ENCODE measurements around the gene YARS1.
A peak's percentile ranks its signal among the peaks of the same experiment; 100 is the strongest.
"Not testable (repeated sequence)": the region's sequence is repeated elsewhere in the genome, so short reads cannot be mapped to it uniquely, and the experiment has no call there.

Gene YARS1

DNA sequence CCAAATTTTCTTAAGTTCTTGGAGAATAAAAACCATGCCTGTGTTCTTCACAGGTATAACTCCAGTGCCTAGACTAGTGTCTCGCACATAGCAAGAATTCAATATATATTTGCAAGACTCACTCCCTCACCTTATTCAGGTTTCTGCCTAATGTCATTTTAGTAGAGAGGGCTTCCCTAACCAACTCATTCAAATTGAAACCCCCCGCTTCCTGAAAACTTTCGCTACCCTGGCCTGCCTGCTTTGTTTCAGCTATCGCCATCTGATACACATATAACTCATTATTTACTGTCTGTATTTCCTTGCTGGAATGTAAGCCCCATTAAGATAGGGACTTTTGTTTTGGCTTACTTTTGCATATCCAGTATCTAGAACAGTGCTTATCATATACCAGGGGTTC, 8.6 kb downstream of the YARS1 start:
- no peak for DNase-seq (ENCODE audit: low read depth)
- H3K4me3 ChIP-seq (ENCODE audit: low read depth, low read length), result no peak overlapping the region
- TF ChIP-seq, protein P1, sequence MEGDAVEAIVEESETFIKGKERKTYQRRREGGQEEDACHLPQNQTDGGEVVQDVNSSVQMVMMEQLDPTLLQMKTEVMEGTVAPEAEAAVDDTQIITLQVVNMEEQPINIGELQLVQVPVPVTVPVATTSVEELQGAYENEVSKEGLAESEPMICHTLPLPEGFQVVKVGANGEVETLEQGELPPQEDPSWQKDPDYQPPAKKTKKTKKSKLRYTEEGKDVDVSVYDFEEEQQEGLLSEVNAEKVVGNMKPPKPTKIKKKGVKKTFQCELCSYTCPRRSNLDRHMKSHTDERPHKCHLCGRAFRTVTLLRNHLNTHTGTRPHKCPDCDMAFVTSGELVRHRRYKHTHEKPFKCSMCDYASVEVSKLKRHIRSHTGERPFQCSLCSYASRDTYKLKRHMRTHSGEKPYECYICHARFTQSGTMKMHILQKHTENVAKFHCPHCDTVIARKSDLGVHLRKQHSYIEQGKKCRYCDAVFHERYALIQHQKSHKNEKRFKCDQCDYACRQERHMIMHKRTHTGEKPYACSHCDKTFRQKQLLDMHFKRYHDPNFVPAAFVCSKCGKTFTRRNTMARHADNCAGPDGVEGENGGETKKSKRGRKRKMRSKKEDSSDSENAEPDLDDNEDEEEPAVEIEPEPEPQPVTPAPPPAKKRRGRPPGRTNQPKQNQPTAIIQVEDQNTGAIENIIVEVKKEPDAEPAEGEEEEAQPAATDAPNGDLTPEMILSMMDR (IDR thresholded peaks at IDR 0.05; ENCODE audit: low read depth, low read length, missing control alignments), result no peak
- in situ Hi-C loops (cut with HindIII; ENCODE audit: low sequenced_read_pairs), result no loop called here

DNA sequence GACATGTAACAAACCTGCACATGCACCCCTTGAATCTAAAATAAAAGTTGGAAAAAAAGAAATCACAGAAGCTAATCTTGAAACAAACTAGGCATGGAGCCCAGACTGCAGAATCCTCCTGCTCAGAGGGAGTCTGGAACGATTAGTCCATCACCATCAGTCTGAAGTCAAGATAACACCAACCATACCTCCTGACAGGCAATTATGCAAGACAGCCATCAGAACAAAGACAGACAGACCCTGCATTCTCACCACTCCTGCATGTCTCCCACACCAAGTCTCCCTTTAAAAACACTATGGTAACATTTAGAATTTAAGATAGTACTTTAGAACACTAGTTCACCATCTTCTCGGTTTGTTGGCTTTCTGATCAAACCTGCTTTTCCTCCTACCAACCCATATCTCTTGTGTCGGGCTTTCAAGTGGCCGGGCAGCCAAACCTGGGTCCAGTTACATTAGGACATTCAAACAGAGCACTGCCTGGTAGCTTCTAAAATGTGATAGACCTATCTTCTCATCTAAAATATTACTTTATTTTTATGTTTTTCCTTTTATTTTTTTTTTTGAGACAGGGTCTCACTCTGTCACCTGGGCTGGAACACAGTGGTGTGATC, 10.1 kb downstream of the YARS1 start:
- in situ Hi-C loops (cut with HindIII; ENCODE audit: low sequenced_read_pairs), result no loop called here
- DNase-seq (ENCODE audit: low read depth), result no peak
- H3K4me3 ChIP-seq (ENCODE audit: low read depth, low read length), result no peak overlapping the region
- TF ChIP-seq, protein P1 (IDR thresholded peaks at IDR 0.05; ENCODE audit: low read depth, low read length, missing control alignments), result no peak

DNA sequence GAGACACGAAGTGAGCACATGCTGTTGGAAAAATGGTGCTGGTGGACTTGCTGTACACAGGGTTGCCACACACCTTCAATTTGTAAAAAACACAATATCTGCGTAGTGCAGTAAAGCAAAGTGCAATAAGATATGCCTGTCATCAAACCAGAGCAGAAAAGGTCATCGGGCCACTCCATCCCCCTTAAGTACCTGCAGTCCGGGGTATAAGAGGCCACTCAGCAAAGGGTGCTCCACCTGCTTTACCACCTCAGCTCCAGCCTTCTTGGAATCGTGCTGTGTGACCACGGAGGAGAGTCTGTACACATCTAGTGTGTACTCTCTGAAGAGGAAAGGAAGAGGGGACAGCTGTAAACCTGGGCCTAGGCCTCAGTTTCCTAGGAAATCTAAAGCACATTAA, 10.9 kb downstream of the YARS1 start:
- H3K4me3 ChIP-seq (ENCODE audit: low read depth, low read length), result no peak overlapping the region

DNA sequence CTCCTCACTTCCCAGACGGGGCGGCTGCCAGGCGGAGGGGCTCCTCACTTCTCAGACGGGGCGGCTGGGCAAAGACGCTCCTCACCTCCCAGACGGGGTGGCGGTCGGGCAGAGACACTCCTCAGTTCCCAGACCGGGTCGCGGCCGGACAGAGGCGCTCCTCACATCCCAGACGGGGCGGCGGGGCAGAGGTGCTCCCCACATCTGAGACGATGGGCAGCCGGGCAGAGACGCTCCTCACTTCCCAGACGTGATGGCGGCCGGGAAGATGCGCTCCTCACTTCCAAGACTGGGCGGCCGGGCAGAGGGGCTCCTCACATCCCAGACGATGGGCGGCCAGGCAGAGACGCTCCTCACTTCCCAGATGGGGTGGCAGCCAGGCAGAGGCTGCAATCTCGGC, 12.7 kb downstream of the YARS1 start:
- in situ Hi-C loops (cut with HindIII; ENCODE audit: low sequenced_read_pairs); H3K4me3 ChIP-seq (ENCODE audit: low read depth, low read length); DNase-seq (ENCODE audit: low read depth): not testable (repeated sequence)

More for the DNA sequence above, 10.9 kb downstream of the YARS1 start:
- in situ Hi-C loops (cut with HindIII; ENCODE audit: low sequenced_read_pairs), result no loop called here
- DNase-seq (ENCODE audit: low read depth), result no peak
- TF ChIP-seq, protein P1 (IDR thresholded peaks at IDR 0.05; ENCODE audit: low read depth, low read length, missing control alignments), result no peak

DNA sequence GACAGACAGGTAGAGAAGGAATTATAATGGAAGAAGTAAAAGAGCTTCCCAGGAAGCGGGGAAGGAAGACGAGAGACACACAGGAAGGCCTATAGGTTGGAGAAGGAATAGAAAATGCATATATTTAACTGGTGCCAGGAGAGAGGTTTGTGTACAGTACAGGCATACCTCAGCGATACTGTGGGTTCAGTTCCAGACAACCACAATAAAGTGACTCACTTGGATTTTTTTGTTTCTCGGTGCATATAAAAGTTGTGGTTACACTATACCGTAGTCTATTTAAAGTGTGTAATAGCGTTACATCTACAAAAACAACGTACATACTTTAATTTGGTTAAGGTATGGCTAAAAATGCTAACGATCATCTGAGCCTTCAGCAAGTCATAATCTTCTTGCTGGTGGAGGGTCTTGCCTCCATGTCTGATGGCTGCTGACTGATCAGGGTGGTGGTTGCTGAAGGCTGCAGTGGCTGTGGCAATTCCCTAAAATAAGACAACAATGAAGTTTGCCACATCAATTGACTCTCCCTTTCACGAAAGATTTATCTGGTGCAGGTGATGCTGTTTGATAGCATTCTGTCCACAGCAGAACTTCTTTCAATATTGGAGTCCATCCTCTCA, 16.0 kb downstream of the YARS1 start:
- TF ChIP-seq, protein P1 (IDR thresholded peaks at IDR 0.05; ENCODE audit: low read depth, low read length, missing control alignments), result no peak
- DNase-seq (ENCODE audit: low read depth), result peak; percentile 76
- H3K4me3 ChIP-seq (ENCODE audit: low read depth, low read length), result no peak overlapping the region
- in situ Hi-C loops (cut with HindIII; ENCODE audit: low sequenced_read_pairs), result no loop called here

DNA sequence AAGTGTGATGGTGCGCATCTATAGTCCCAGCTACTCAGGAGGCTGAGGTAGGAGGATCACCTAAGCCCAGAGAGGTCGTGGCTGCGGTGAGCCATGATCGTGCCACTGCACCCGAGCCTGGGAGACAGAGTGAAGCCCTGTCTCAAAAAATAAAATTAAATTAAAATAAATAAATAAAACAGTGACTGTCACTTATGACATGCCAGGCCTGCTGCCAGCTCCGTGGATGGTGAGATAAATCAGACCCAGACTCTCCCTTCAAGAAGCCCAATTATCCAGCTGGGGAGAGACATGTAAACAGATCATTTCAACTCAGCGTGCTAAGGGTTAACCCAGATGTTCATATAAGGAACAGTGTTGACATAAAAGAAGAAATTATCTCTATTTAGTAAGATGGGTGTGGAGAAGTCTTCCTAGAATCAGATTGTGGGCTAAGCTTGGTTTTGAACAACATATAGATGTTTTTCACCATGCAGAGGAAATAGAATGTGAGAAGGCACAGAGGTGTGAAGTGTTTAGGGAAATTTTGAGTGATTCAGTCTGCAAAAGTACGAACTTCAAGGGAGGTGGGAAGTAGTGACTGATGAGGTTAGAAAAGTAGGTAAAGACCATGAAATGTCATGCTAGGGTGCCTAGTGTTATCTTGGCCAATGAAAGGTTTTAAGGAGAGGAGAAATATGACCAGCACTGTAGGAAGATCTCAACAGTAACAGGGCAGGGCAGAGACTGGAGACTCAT, 18.3 kb downstream of the YARS1 start:
- in situ Hi-C loops (cut with HindIII; ENCODE audit: low sequenced_read_pairs), result no loop called here
- H3K4me3 ChIP-seq (ENCODE audit: low read depth, low read length), result no peak overlapping the region
- DNase-seq (ENCODE audit: low read depth), result no peak
- TF ChIP-seq, protein P1 (IDR thresholded peaks at IDR 0.05; ENCODE audit: low read depth, low read length, missing control alignments), result no peak

DNA sequence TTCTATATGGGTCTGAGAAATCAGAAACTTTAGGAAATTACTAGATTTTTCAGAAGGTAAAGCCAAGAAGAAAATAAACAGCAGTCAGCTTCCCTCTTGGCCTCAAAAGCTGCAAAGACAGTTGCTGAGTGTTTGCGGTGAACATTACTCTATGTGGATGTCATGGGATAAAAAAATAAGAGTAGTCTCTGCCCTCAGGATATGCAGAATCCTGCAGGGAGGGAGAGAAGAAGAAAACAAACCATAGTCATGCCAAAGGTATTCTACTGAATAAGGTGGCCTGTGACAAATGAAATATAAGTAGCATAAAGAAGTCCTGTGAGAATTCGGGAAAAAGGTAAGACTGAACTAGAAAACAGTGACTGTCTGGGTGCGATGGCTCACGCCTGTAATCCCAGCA, 19.0 kb downstream of the YARS1 start:
- peak; percentile 70 for DNase-seq (ENCODE audit: low read depth)
- TF ChIP-seq, protein P1 (IDR thresholded peaks at IDR 0.05; ENCODE audit: low read depth, low read length, missing control alignments), result no peak
- in situ Hi-C loops (cut with HindIII; ENCODE audit: low sequenced_read_pairs), result no loop called here
- H3K4me3 ChIP-seq (ENCODE audit: low read depth, low read length), result no peak overlapping the region
